ENCODE data around the gene GRM7.

GRM7 gene

GRCh38 chr3:6860954-6861624, at the start of gene GRM7:
GRM7 (plus strand) TSS chr3:6861115.
- in situ Hi-C loops (cut with MboI; ENCODE audit: low pct_unique_long_range_greater_than_20kb, low sequenced_read_pairs, unreplicated experiment) = no loop called here
- peak; percentile 42 for DNase-seq (ENCODE audit: low spot score)
- no peak for TF ChIP-seq CTCF (IDR thresholded peaks at IDR 0.05; ENCODE audit: extremely low read depth, insufficient read depth, missing control alignments)

DNA sequence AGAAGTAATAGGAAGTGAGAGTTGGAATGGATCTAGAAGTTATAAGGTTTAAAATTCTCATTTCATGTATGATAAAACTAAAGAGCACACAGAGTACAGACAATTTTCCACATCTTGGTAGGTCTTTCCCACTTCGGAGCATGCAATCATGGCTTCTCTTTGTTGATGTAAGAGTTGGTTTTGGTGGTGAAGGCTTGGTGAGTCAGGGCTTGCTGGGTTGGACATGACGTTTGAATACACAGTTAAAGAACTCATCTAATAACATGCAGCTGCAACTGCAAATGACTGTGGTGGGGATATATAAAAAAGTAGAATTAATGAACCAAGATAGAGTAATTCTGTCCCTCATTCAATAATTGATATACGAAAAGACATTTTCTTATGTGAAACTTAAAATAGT, 39.5 kb upstream of the GRM7 start:
- in situ Hi-C loops (cut with MboI; ENCODE audit: low pct_unique_long_range_greater_than_20kb, low sequenced_read_pairs, unreplicated experiment) = no loop called here
- DNase-seq (ENCODE audit: low spot score) = no peak
- TF ChIP-seq CTCF (IDR thresholded peaks at IDR 0.05; ENCODE audit: extremely low read depth, insufficient read depth, missing control alignments) = no peak

GRCh38 chr3:6825524-6825923, 35.4 kb upstream of the GRM7 start:
- TF ChIP-seq CTCF (IDR thresholded peaks at IDR 0.05; ENCODE audit: extremely low read depth, insufficient read depth, missing control alignments) = no peak
- in situ Hi-C loops (cut with MboI; ENCODE audit: low pct_unique_long_range_greater_than_20kb, low sequenced_read_pairs, unreplicated experiment) = no loop called here
- DNase-seq (ENCODE audit: low spot score) = no peak

DNA sequence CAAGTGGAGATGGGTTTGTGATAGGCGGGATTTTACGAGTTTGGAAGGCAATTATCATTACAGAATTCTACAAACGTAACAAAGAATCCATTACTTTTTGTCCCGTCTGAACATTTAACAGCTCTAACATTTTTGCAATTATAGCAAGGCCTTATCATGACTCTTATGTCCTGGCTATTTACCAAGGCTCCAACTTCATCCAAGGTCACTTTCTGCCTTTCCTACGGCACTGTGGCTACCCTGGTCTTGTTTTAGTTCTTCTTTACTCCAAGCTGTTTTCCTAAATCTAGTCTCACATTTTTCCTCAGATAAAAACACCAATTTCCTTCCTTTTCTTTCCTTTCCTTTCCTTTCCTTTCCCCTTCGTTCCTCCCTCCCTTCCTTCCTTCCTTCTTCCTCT, 33.5 kb upstream of the GRM7 start:
- no peak for TF ChIP-seq CTCF (IDR thresholded peaks at IDR 0.05; ENCODE audit: extremely low read depth, insufficient read depth, missing control alignments)
- in situ Hi-C loops (cut with MboI; ENCODE audit: low pct_unique_long_range_greater_than_20kb, low sequenced_read_pairs, unreplicated experiment) = no loop called here
- DNase-seq (ENCODE audit: low spot score) = no peak

GRCh38 chr3:6844723-6845122, 16.2 kb upstream of the GRM7 start:
- in situ Hi-C loops (cut with MboI; ENCODE audit: low pct_unique_long_range_greater_than_20kb, low sequenced_read_pairs, unreplicated experiment) = no loop called here
- DNase-seq (ENCODE audit: low spot score) = no peak
- no peak for TF ChIP-seq CTCF (IDR thresholded peaks at IDR 0.05; ENCODE audit: extremely low read depth, insufficient read depth, missing control alignments)

DNA sequence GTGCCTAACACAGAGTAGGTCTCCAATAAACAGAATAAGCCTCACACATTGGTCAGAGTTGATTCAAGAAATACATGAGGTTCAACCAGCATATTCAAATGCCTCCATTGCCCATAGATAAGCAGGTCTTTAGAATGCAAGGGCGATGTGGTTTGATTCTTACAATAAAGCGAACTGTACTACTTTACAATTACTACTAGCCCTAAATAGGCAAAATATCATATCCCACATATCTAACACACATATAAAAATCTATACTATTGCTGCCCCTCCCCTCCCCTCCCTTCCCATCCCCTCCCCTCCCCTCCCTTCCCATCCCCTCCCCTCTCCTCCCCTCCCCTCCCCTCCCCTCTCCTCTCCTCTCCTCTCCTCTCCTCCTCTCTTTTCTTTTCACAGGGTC, 6.7 kb upstream of the GRM7 start:
- TF ChIP-seq CTCF (IDR thresholded peaks at IDR 0.05; ENCODE audit: extremely low read depth, insufficient read depth, missing control alignments) = no peak
- no peak for DNase-seq (ENCODE audit: low spot score)
- in situ Hi-C loops (cut with MboI; ENCODE audit: low pct_unique_long_range_greater_than_20kb, low sequenced_read_pairs, unreplicated experiment) = no loop called here
